ENCODE results near the gene RBX1. TPM values are rescaled to one million over a fixed set of nuclear protein-coding genes. Genes with fewer than 3 reads are reported as not detected.

The RBX1 gene
- polyA plus RNA-seq, 3 donors, result 42.7 to 247 (median 224) TPM

DNA sequence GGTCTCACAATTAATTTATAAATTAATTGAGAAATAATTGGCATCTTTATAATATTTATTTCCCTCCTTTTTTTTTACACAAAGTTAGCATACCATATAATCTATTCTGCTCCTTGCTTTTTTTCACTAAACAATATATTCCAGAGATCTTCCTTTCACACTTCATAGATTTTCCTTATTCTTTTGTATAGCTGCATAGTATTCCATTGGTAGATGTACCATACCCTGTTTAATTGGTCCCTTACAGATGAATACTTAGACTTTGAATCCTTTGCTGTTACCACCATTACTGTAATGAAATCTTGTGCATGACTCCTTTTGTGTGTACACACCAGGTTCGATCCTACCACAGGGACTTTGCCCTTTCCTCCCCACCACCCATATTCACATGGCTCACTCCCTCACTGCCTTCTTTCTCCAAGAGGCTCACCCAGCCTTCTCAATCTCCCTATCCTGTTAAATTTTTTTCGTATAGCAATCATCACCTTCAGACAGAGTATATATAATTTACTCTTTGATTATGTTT is 48.9 kb downstream of the RBX1 start:
- no peaks in the 10 kb centered on the region for H3K4me1 Mint-ChIP-seq
- intact Hi-C loops (cut with micrococcal nuclease), result no loop called here
- H3K27ac Mint-ChIP-seq, result no peak overlapping the region
- no peaks in the 10 kb centered on the region for H3K9me3 ChIP-seq (replicated peaks in 1 of 2; ENCODE audit: control insufficient read depth in 1 of 2, insufficient read depth in 1 of 2, low read length in 2 of 2)
- H3K27me3 Mint-ChIP-seq (ENCODE audit: low read depth in 3 of 3), result peaks cover 1 to 3% (median 2%) of the 10 kb centered on the region in 3 donors
- H3K9me3 Mint-ChIP-seq, result peaks cover 0 to 4% (median 0%) of the 10 kb centered on the region in 7 donors
- DNase-seq, result no peak
- no peaks in the 10 kb centered on the region for H3K4me1 ChIP-seq (ENCODE audit: control insufficient read depth in 1 of 2, insufficient read depth in 2 of 2, low read length in 2 of 2)
- H2AFZ ChIP-seq (ENCODE audit: insufficient read depth, low read depth, low read length, poor library complexity, severe bottlenecking), result no peak overlapping the region
- TF ChIP-seq, protein P1, sequence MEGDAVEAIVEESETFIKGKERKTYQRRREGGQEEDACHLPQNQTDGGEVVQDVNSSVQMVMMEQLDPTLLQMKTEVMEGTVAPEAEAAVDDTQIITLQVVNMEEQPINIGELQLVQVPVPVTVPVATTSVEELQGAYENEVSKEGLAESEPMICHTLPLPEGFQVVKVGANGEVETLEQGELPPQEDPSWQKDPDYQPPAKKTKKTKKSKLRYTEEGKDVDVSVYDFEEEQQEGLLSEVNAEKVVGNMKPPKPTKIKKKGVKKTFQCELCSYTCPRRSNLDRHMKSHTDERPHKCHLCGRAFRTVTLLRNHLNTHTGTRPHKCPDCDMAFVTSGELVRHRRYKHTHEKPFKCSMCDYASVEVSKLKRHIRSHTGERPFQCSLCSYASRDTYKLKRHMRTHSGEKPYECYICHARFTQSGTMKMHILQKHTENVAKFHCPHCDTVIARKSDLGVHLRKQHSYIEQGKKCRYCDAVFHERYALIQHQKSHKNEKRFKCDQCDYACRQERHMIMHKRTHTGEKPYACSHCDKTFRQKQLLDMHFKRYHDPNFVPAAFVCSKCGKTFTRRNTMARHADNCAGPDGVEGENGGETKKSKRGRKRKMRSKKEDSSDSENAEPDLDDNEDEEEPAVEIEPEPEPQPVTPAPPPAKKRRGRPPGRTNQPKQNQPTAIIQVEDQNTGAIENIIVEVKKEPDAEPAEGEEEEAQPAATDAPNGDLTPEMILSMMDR (IDR thresholded peaks at IDR 0.05), result no peak
- no peaks in the 10 kb centered on the region for H3K79me2 ChIP-seq (ENCODE audit: insufficient read depth, low read length)
- no peaks in the 10 kb centered on the region for H3K36me3 Mint-ChIP-seq
- H3K27ac ChIP-seq (ENCODE audit: low read depth in 1 of 2, low read length in 2 of 2), result no peak overlapping the region
- no peaks in the 10 kb centered on the region for H3K36me3 ChIP-seq (replicated peaks in 1 of 2; ENCODE audit: control insufficient read depth in 1 of 2, insufficient read depth in 2 of 2, low read length in 2 of 2)
- no peak overlapping the region for H3K4me3 ChIP-seq (replicated peaks in 1 of 3; ENCODE audit: low read depth in 2 of 3, low read length in 3 of 3)
- no peak overlapping the region for H3K9ac ChIP-seq (ENCODE audit: insufficient read depth, low read length, poor library complexity, severe bottlenecking)
- H3K4me2 ChIP-seq (replicated peaks; ENCODE audit: extremely low read depth, low read length, poor library complexity, severe bottlenecking), result no peak overlapping the region
- H4K20me1 ChIP-seq (ENCODE audit: insufficient read depth, low read length), result no peaks in the 10 kb centered on the region
- no peaks in the 10 kb centered on the region for H3K27me3 ChIP-seq (ENCODE audit: control insufficient read depth in 2 of 2, insufficient read depth in 2 of 2, low read length in 2 of 2)
- WGBS (ENCODE audit: insufficient coverage), result no CpG with 5 or more reads among the region's 2 CpGs
- H3K4me3 Mint-ChIP-seq, result no peak overlapping the region

DNA sequence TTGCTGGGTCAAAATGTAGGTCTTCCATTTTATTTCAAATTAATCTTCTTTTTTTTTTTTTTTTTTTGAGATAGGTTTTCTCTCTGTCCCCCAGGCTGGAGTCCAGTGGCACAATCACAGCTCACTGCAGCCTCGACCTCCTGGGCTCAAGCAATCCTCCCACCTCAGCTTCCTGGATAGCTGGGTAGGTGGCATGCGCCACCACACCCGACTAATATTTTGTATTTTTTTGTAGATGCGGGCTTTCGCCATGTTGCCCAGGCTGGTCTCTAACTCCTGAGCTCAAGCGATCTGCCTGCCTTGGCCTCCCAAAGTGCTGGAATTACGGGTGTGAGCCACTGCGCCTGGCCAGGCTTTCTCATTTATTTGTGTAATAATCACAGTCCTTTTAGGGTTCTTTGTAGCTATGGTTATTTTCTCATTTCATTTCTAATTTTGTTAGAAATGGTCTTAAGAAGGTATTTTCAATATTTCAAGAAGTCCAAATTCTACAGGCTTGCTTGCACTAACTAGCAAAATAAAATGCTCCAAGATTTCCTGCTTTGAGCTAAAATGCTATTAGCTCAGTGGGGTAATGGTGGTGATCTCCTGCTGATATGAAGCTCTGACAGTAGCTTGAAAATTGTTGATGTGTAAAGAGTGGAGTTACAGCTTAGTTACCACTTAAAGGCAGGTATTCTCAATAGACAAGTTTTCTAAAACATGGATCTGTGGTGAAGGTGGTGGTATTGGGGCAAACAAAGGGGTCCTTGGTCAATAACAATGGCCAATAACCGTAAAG is 50.0 kb downstream of the RBX1 start:
- TF ChIP-seq, protein P1 (IDR thresholded peaks at IDR 0.05), result no peak
- H3K4me1 ChIP-seq (ENCODE audit: control insufficient read depth in 1 of 2, insufficient read depth in 2 of 2, low read length in 2 of 2), result no peaks in the 10 kb centered on the region
- 95% methylated on average over 7 of the region's 9 CpGs for WGBS (ENCODE audit: insufficient coverage)
- H3K36me3 Mint-ChIP-seq, result no peaks in the 10 kb centered on the region
- H3K27me3 ChIP-seq (ENCODE audit: control insufficient read depth in 2 of 2, insufficient read depth in 2 of 2, low read length in 2 of 2), result no peaks in the 10 kb centered on the region
- no peak overlapping the region for H3K9ac ChIP-seq (ENCODE audit: insufficient read depth, low read length, poor library complexity, severe bottlenecking)
- peaks cover 2% of the 10 kb centered on the region for H3K4me1 Mint-ChIP-seq
- H3K79me2 ChIP-seq (ENCODE audit: insufficient read depth, low read length), result no peaks in the 10 kb centered on the region
- H3K4me3 Mint-ChIP-seq, result no peak overlapping the region
- peaks cover 0 to 4% (median 0%) of the 10 kb centered on the region in 7 donors for H3K9me3 Mint-ChIP-seq
- H3K4me3 ChIP-seq (replicated peaks in 1 of 3; ENCODE audit: low read depth in 2 of 3, low read length in 3 of 3), result no peak overlapping the region
- H3K4me2 ChIP-seq (replicated peaks; ENCODE audit: extremely low read depth, low read length, poor library complexity, severe bottlenecking), result no peak overlapping the region
- intact Hi-C loops (cut with micrococcal nuclease), result no loop called here
- no peak overlapping the region for H3K27ac ChIP-seq (ENCODE audit: low read depth in 1 of 2, low read length in 2 of 2)
- peaks cover 0 to 3% (median 1%) of the 10 kb centered on the region in 3 donors for H3K27me3 Mint-ChIP-seq (ENCODE audit: low read depth in 3 of 3)
- H3K36me3 ChIP-seq (replicated peaks in 1 of 2; ENCODE audit: control insufficient read depth in 1 of 2, insufficient read depth in 2 of 2, low read length in 2 of 2), result no peaks in the 10 kb centered on the region
- no peaks in the 10 kb centered on the region for H3K9me3 ChIP-seq (replicated peaks in 1 of 2; ENCODE audit: control insufficient read depth in 1 of 2, insufficient read depth in 1 of 2, low read length in 2 of 2)
- H2AFZ ChIP-seq (ENCODE audit: insufficient read depth, low read depth, low read length, poor library complexity, severe bottlenecking), result no peak overlapping the region
- H4K20me1 ChIP-seq (ENCODE audit: insufficient read depth, low read length), result no peaks in the 10 kb centered on the region
- DNase-seq, result no peak
- H3K27ac Mint-ChIP-seq, result no peak overlapping the region
